PC-9 (cell line): ENCODE measurements around the gene ARMC9.

ENCODE experiments used
- EZH2 ChIP-seq: fragments of 200-600 bp; sonication (generic); IDR thresholded peaks from 2 replicates; pipeline ENCODE4 v1.8.0; 2017; ENCODE audit warnings: antibody characterized with exemption, low read depth
- TF ChIP-seq, protein P1 (sequence below): fragments of 200-600 bp; sonication (generic); conservative IDR thresholded peaks from 2 replicates; pipeline ENCODE4 v1.6.1; 2017; ENCODE audit warnings: mixed run types, antibody characterized with exemption, mild to moderate bottlenecking, moderate library complexity

- TF ChIP-seq, protein P1, sequence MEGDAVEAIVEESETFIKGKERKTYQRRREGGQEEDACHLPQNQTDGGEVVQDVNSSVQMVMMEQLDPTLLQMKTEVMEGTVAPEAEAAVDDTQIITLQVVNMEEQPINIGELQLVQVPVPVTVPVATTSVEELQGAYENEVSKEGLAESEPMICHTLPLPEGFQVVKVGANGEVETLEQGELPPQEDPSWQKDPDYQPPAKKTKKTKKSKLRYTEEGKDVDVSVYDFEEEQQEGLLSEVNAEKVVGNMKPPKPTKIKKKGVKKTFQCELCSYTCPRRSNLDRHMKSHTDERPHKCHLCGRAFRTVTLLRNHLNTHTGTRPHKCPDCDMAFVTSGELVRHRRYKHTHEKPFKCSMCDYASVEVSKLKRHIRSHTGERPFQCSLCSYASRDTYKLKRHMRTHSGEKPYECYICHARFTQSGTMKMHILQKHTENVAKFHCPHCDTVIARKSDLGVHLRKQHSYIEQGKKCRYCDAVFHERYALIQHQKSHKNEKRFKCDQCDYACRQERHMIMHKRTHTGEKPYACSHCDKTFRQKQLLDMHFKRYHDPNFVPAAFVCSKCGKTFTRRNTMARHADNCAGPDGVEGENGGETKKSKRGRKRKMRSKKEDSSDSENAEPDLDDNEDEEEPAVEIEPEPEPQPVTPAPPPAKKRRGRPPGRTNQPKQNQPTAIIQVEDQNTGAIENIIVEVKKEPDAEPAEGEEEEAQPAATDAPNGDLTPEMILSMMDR = no peak
- no peak for TF ChIP-seq EZH2
These were observed 215.0 kb downstream of the ARMC9 start for GRCh38 chr2:231413456-231413855.
